Measurements from ENCODE around the gene CELF4. TPM values are rescaled to one million over a fixed set of nuclear protein-coding genes. Genes with fewer than 3 reads are reported as not detected.

CELF4 gene
- polyA plus RNA-seq, 1 experiment: not detected

DNA sequence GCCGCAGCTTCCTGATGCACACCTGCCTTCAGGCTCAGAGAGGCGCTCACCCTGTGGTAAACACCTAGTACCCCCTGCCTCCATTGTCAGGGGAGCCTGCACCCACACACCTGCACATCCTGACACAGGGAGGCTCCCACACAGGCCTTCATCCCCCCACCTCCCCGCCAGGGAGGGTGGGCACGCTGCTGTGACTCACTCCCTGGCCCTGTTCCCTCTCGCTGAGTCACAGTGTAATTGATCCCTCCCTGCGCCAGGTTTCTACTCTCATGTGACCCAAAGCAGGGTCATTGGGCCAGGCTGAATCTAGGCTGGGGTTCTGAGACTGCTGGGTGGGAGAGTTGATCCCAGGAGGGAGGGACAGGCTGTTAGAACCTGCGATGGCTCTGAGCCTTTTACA lies 8.5 kb upstream of the CELF4 start:
- POLR2A ChIA-PET: no interaction called here
- Histone ChIP-seq H3K9me3 (ENCODE audit: control insufficient read depth, insufficient read depth, low read length) (no peaks in the 10 kb centered on the region), H3K27ac (ENCODE audit: low read depth, low read length) (no peak overlapping the region), H3K27me3 (ENCODE audit: control insufficient read depth, insufficient read depth, low read length) (peaks cover 5% of the 10 kb centered on the region), H3K4me3 (ENCODE audit: low read depth, low read length) (no peak overlapping the region)
- DNase-seq (ENCODE audit: low read depth, low spot score): no peak
- TF ChIP-seq, protein P1, sequence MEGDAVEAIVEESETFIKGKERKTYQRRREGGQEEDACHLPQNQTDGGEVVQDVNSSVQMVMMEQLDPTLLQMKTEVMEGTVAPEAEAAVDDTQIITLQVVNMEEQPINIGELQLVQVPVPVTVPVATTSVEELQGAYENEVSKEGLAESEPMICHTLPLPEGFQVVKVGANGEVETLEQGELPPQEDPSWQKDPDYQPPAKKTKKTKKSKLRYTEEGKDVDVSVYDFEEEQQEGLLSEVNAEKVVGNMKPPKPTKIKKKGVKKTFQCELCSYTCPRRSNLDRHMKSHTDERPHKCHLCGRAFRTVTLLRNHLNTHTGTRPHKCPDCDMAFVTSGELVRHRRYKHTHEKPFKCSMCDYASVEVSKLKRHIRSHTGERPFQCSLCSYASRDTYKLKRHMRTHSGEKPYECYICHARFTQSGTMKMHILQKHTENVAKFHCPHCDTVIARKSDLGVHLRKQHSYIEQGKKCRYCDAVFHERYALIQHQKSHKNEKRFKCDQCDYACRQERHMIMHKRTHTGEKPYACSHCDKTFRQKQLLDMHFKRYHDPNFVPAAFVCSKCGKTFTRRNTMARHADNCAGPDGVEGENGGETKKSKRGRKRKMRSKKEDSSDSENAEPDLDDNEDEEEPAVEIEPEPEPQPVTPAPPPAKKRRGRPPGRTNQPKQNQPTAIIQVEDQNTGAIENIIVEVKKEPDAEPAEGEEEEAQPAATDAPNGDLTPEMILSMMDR (IDR thresholded peaks at IDR 0.05; ENCODE audit: low read depth, low read length): no peak
- CTCF ChIA-PET: no interaction called here

DNA sequence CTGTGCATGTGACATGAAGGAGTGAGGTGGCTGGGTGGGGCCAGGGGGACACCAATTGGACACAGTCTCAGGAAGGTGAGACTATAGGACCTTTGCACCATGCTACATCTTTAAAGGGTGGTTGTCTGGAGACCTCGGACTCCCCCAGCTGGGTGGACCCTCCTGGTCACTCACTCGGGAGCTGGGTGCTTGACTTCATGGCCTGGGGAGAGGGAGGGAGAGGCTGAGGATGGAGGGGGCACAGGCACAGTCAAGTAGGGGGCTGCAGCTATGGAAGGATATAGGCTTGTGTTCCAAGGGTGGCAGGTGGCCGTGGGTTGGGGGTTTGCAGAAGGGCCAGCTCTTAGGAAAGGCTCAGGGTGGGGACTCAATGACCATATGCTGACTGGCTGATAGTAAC lies 7.1 kb upstream of the CELF4 start:
- CTCF ChIA-PET: no interaction called here
- TF ChIP-seq, protein P1 (IDR thresholded peaks at IDR 0.05; ENCODE audit: low read depth, low read length): no peak
- POLR2A ChIA-PET: no interaction called here

DNA sequence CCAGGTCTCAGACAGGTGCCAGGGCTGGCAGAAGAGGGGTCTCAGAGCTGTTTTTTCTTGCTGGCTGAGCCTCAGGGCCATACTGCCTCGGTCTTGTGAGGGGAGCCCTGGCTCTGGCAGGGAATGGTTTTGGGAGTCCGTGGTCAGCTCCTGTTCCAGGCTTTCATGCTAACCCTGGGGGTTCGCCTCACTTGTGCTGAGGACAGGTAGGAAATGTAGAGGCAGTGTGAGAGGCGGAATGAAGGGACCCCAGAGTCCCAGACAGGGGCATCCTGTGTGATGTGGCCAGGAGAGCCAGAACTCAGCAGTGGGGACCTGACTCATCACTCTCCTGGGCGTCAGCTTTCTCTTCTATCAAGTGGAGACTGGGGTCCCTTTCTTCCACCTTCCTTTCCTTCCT lies 5.7 kb upstream of the CELF4 start:
- peaks cover 32% of the 10 kb centered on the region for H3K27me3 ChIP-seq (ENCODE audit: control insufficient read depth, insufficient read depth, low read length)
- POLR2A ChIA-PET: no interaction called here
- TF ChIP-seq, protein P1 (IDR thresholded peaks at IDR 0.05; ENCODE audit: low read depth, low read length): no peak
- H3K9me3 ChIP-seq (ENCODE audit: control insufficient read depth, insufficient read depth, low read length): no peaks in the 10 kb centered on the region; the same call in 1 of the 2 replicates
- CTCF ChIA-PET: no interaction called here
- DNase-seq (ENCODE audit: low read depth, low spot score): no peak
- H3K27ac ChIP-seq (ENCODE audit: low read depth, low read length): no peak overlapping the region
- H3K4me3 ChIP-seq (ENCODE audit: low read depth, low read length): no peak overlapping the region

More for the DNA sequence above, 7.1 kb upstream of the CELF4 start:
- Histone ChIP-seq H3K9me3 (ENCODE audit: control insufficient read depth, insufficient read depth, low read length) (no peaks in the 10 kb centered on the region), H3K4me3 (ENCODE audit: low read depth, low read length) (no peak overlapping the region), H3K27ac (ENCODE audit: low read depth, low read length) (no peak overlapping the region), H3K27me3 (ENCODE audit: control insufficient read depth, insufficient read depth, low read length) (peaks cover 17% of the 10 kb centered on the region)
- no peak for DNase-seq (ENCODE audit: low read depth, low spot score)

DNA sequence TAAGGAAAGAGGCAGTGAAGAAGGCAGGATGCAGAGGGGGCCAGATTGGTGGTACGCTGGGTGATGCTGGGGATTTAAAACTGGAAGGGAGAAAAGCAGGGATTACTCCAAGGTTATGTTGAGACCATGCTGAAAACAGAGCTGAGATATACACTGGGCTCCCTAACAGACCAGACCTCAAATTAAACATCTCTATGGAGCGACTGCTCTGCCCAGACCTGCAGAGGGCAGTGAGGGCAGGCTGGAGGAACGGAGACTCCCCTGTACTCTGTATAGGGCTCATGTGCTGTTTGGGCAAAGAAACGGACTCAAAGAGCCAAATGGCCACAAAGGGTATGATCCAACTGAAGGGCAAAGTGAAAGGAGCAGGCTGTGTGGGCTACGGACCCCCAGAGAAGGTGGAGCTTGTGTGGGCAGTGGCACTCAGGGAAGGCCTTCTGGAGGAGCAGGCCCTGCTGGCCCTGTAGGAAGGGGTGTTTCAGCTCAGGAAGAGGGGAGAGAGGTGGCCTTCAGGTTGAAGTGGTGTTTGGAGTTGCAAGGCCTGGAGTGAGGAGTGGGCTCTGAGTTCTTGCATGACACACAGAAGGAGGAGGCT lies 4.8 kb upstream of the CELF4 start:
- Histone ChIP-seq H3K27ac (ENCODE audit: low read depth, low read length) (no peak overlapping the region), H3K27me3 (ENCODE audit: control insufficient read depth, insufficient read depth, low read length) (peaks cover 35% of the 10 kb centered on the region), H3K9me3 (ENCODE audit: control insufficient read depth, insufficient read depth, low read length) (no peaks in the 10 kb centered on the region; the same call in 1 of the 2 replicates), H3K4me3 (ENCODE audit: low read depth, low read length) (no peak overlapping the region)
- ChIA-PET POLR2A (no interaction called here), CTCF (no interaction called here)
- DNase-seq (ENCODE audit: low read depth, low spot score): no peak
- TF ChIP-seq, protein P1 (IDR thresholded peaks at IDR 0.05; ENCODE audit: low read depth, low read length): no peak

GRCh38 chr18:37568671-37569070 lies 3.1 kb upstream of the CELF4 start:
- peaks cover 53% of the 10 kb centered on the region for H3K27me3 ChIP-seq (ENCODE audit: control insufficient read depth, insufficient read depth, low read length)
- TF ChIP-seq, protein P1 (IDR thresholded peaks at IDR 0.05; ENCODE audit: low read depth, low read length): no peak
- H3K4me3 ChIP-seq (ENCODE audit: low read depth, low read length): no peak overlapping the region
- ChIA-PET POLR2A (no interaction called here), CTCF (no interaction called here)
- DNase-seq (ENCODE audit: low read depth, low spot score): no peak
- H3K9me3 ChIP-seq (ENCODE audit: control insufficient read depth, insufficient read depth, low read length): peaks cover 4% of the 10 kb centered on the region; the same call in 1 of the 2 replicates
- no peak overlapping the region for H3K27ac ChIP-seq (ENCODE audit: low read depth, low read length)

All from AG04450 (cell line).